K562 (cell line): ENCODE data around the gene TSPAN32. TPM values are rescaled to one million over a fixed set of nuclear protein-coding genes. Genes with fewer than 3 reads are reported as not detected.
A peak's percentile ranks its signal among the peaks of the same experiment; 100 is the strongest.

Experiments used
- ZNF668 ChIP-seq: fragments of 250-450 bp; sonication (Bioruptor Pico); IDR thresholded peaks from 2 replicates; pipeline ENCODE4 v1.8.0; 2022; ENCODE audit warnings: mild to moderate bottlenecking, inconsistent platforms
- polyA plus RNA-seq, 8 experiments: library from polyadenylated mRNA; depleted of rRNA in 4 of 8; stranded (reverse) in 5 of 8; unstranded in 3 of 8; fragments of >200 nt; fragmentation: Nextera tagmentation in 2 of 8; fragmentation: Illumina TruSeq in 1 of 8; extraction: Ambion mirVana in 2 of 8; extraction: Trizol in 1 of 8; gene quantifications; 2 replicates each; pipeline versions ENCODE4 v1.2.1 to v1.2.3, GENCODE V29; 2011 to 2014; ENCODE audit warnings: inconsistent platforms in 1 of 8, missing spikeins in 1 of 8
- total RNA-seq, 7 experiments: library from RNA; depleted of rRNA in 6 of 7; stranded (reverse); fragments of >200 nt in 6 of 7; fragmentation: Illumina TruSeq in 2 of 7; extraction: Trizol in 2 of 7; gene quantifications; 2 replicates each; pipeline versions ENCODE4 v1.2.1 to v1.2.3, GENCODE V29; 2011 to 2021; ENCODE audit warnings: low replicate concordance in 1 of 7
- TF ChIP-seq, protein P1 (sequence below), 3 experiments: IDR thresholded peaks in 2 of 3; conservative IDR thresholded peaks in 1 of 3; 2 replicates each; pipeline ENCODE4 v1.5.1; 2011 to 2012; ENCODE audit warnings: low read length in 3 of 3, mild to moderate bottlenecking in 3 of 3, control low read depth in 2 of 3, improper control_type of control experiment in 1 of 3, inconsistent platforms in 1 of 3, low read depth in 1 of 3, mixed read lengths in 1 of 3, moderate library complexity in 1 of 3; ENCODE audit not compliant: insufficient read depth in 2 of 3
- TF ChIP-seq, protein P2 (sequence below), 2 experiments: fragments of 450-650 bp; formaldehyde crosslinking in 1 of 2; IDR thresholded peaks; 2 replicates each; pipeline versions ENCODE4 v1.4.0 to v1.6.1; 2014 to 2020; ENCODE audit warnings: mild to moderate bottlenecking in 2 of 2, borderline replicate concordance in 1 of 2, low read depth in 1 of 2

The TSPAN32 gene
- total and polyA plus RNA-seq, 9 of the 15 experiments (the other 6 are each of a cell fraction or from before 2014, with no cell fraction given) = 0.21 to 7.3 (median 2.6) TPM

DNA sequence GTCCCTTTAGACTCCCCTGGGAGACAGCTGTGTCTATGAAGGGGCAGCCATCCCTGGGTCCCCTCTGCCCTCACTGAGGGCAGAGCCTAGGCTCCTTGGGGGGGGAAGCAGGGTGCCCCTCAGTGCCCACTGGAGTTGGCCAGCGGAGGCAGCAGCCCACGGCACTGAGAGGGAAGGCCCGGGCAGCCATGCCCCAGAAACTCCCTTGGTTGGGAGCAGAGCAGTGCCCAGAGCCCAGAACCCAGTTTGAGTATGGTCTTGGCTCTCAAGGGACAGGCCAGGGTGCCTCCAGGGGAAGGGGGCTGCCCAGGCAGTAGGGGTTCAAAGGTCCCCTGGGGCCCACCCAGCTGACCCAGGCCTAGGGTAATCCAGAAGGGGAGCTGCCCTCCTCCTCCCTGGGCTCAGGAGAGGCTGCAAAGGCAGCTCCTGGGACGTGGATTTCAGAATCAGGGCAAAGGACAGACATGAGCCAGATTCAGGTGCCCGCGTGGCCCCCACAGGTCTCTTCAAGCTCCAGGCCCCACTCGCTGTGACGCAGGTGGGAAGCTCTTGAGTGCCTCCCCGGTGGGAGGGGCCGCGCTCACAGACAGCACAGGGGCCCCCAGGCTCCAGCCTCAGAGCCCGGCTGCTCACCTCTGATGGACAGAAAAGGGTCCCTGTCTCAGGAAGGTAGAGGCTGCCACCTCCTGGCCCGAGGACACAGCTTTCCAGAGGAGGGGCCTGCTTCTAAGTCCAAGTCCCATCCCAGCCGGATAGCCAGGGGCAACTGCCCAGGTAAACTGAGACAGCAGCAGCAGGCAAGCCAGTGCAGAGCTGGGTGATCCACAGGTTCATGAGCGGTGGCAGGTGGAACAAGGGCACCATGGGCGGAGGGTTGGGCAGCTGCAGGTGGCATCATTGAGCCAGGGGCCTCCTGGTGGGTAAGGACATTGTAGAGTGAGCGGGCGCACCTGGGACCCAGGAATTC lies 2.7 kb upstream of the TSPAN32 start (continued):
- TF ChIP-seq, protein P1, sequence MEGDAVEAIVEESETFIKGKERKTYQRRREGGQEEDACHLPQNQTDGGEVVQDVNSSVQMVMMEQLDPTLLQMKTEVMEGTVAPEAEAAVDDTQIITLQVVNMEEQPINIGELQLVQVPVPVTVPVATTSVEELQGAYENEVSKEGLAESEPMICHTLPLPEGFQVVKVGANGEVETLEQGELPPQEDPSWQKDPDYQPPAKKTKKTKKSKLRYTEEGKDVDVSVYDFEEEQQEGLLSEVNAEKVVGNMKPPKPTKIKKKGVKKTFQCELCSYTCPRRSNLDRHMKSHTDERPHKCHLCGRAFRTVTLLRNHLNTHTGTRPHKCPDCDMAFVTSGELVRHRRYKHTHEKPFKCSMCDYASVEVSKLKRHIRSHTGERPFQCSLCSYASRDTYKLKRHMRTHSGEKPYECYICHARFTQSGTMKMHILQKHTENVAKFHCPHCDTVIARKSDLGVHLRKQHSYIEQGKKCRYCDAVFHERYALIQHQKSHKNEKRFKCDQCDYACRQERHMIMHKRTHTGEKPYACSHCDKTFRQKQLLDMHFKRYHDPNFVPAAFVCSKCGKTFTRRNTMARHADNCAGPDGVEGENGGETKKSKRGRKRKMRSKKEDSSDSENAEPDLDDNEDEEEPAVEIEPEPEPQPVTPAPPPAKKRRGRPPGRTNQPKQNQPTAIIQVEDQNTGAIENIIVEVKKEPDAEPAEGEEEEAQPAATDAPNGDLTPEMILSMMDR (IDR thresholded peaks at IDR 0.05 in 2 of 3, conservative IDR thresholded peaks at IDR 0.05 in 1 of 3; ENCODE audit: insufficient read depth in 2 of 3, low read depth in 1 of 3, low read length in 3 of 3) = peak; percentile 61 to 69 (median 68)
- TF ChIP-seq, protein P2, sequence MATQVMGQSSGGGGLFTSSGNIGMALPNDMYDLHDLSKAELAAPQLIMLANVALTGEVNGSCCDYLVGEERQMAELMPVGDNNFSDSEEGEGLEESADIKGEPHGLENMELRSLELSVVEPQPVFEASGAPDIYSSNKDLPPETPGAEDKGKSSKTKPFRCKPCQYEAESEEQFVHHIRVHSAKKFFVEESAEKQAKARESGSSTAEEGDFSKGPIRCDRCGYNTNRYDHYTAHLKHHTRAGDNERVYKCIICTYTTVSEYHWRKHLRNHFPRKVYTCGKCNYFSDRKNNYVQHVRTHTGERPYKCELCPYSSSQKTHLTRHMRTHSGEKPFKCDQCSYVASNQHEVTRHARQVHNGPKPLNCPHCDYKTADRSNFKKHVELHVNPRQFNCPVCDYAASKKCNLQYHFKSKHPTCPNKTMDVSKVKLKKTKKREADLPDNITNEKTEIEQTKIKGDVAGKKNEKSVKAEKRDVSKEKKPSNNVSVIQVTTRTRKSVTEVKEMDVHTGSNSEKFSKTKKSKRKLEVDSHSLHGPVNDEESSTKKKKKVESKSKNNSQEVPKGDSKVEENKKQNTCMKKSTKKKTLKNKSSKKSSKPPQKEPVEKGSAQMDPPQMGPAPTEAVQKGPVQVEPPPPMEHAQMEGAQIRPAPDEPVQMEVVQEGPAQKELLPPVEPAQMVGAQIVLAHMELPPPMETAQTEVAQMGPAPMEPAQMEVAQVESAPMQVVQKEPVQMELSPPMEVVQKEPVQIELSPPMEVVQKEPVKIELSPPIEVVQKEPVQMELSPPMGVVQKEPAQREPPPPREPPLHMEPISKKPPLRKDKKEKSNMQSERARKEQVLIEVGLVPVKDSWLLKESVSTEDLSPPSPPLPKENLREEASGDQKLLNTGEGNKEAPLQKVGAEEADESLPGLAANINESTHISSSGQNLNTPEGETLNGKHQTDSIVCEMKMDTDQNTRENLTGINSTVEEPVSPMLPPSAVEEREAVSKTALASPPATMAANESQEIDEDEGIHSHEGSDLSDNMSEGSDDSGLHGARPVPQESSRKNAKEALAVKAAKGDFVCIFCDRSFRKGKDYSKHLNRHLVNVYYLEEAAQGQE (IDR thresholded peaks at IDR 0.05; ENCODE audit: borderline replicate concordance) = peak; percentile 56
- TF ChIP-seq, protein P2 (CRISPR knock-in tag; IDR thresholded peaks at IDR 0.05; ENCODE audit: low read depth) = no peak
- no peak for TF ChIP-seq ZNF668 (CRISPR knock-in tag)
